ENCODE data around the gene TBC1D22A. TPM values are rescaled to one million over a fixed set of nuclear protein-coding genes. Genes with fewer than 3 reads are reported as not detected.

Gene TBC1D22A
- total RNA-seq, 1 donor from 2014 or later, result 14.0 TPM

- no peak for DNase-seq
- ATAC-seq (ENCODE audit: poor library complexity), result no peak
- intact Hi-C loops (cut with DNase I), result no loop called here
These were observed 445.6 kb downstream of the TBC1D22A start for GRCh38 chr22:47207846-47208554.

- DNase-seq (no peak), ATAC-seq (ENCODE audit: poor library complexity) (no peak)
- intact Hi-C loops (cut with DNase I), result no loop called here
These were observed 446.2 kb downstream of the TBC1D22A start for GRCh38 chr22:47208630-47209029.

GRCh38 chr22:47209040-47209514, 446.6 kb downstream of the TBC1D22A start:
- ATAC-seq (ENCODE audit: poor library complexity) (no peak), DNase-seq (no peak)
- intact Hi-C loops (cut with DNase I), result no loop called here

GRCh38 chr22:47209547-47210023, 447.1 kb downstream of the TBC1D22A start:
- DNase-seq (no peak), ATAC-seq (ENCODE audit: poor library complexity) (no peak)
- intact Hi-C loops (cut with DNase I), result no loop called here

GRCh38 chr22:47210112-47210657, 447.7 kb downstream of the TBC1D22A start:
- DNase-seq (no peak), ATAC-seq (ENCODE audit: poor library complexity) (no peak)
- intact Hi-C loops (cut with DNase I), result no loop called here

GRCh38 chr22:47210686-47211085, 448.2 kb downstream of the TBC1D22A start:
- intact Hi-C loops (cut with DNase I), result no loop called here
- DNase-seq (no peak), ATAC-seq (ENCODE audit: poor library complexity) (no peak)

- ATAC-seq (ENCODE audit: poor library complexity) (no peak), DNase-seq (no peak)
- intact Hi-C loops (cut with DNase I), result no loop called here
These were observed 451.3 kb downstream of the TBC1D22A start for GRCh38 chr22:47213571-47214230.

GRCh38 chr22:47215851-47216250, 453.4 kb downstream of the TBC1D22A start:
- intact Hi-C loops (cut with DNase I), result no loop called here
- no peak for DNase-seq
- no peak for ATAC-seq (ENCODE audit: poor library complexity)

- ATAC-seq (ENCODE audit: poor library complexity) (no peak), DNase-seq (no peak)
- intact Hi-C loops (cut with DNase I), result no loop called here
These were observed 456.2 kb downstream of the TBC1D22A start for GRCh38 chr22:47218671-47219070.

GRCh38 chr22:47219789-47220188, 457.3 kb downstream of the TBC1D22A start:
- intact Hi-C loops (cut with DNase I), result no loop called here
- no peak for DNase-seq
- ATAC-seq (ENCODE audit: poor library complexity), result no peak

GRCh38 chr22:47220752-47221151, 458.3 kb downstream of the TBC1D22A start:
- DNase-seq (no peak), ATAC-seq (ENCODE audit: poor library complexity) (no peak)
- intact Hi-C loops (cut with DNase I), result no loop called here

- DNase-seq (no peak), ATAC-seq (ENCODE audit: poor library complexity) (no peak)
- intact Hi-C loops (cut with DNase I), result no loop called here
These were observed 459.6 kb downstream of the TBC1D22A start for GRCh38 chr22:47221840-47222615.

Other genes starting within 250 kb of the TBC1D22A start
- 7.6 TPM for gene CELSR1, start 225.0 kb upstream of the TBC1D22A start, total RNA-seq
- gene GRAMD4, start 142.3 kb upstream of the TBC1D22A start, total RNA-seq, result 80.7 TPM
- 69.0 TPM for gene CERK, start 24.4 kb upstream of the TBC1D22A start, total RNA-seq